HG02588 (cell line): ENCODE data around the gene ASCL1.

Experiments
- ATAC-seq: cut with Tn5 transposase; IDR thresholded peaks from one replicate; pipeline ENCODE4 v1.9.1; 2021; ENCODE audit warnings: mild to moderate bottlenecking, moderate library complexity; ENCODE audit not compliant: unreplicated experiment

ASCL1 gene

DNA sequence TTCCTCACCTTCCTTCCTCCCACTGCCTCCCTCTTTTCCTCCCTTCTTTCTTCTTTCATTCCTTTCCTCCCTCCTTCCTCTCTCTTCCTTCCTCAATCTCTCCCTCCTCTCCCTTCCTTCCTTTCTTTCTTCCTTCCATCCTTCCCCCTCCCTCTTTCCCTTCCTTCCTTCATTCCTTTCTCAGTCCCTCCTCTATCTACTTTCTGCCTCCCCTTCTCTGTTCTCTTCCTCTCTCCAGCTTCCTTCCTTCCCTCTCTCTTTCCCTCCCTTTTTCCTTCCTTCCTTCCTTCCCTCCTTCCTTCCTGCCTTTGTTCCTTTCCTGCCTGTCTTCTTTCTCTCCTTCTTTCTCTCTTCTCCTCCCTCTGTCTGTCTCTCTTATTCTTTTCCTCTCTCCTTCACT lies 16.1 kb downstream of the ASCL1 start:
- ATAC-seq = no peak

DNA sequence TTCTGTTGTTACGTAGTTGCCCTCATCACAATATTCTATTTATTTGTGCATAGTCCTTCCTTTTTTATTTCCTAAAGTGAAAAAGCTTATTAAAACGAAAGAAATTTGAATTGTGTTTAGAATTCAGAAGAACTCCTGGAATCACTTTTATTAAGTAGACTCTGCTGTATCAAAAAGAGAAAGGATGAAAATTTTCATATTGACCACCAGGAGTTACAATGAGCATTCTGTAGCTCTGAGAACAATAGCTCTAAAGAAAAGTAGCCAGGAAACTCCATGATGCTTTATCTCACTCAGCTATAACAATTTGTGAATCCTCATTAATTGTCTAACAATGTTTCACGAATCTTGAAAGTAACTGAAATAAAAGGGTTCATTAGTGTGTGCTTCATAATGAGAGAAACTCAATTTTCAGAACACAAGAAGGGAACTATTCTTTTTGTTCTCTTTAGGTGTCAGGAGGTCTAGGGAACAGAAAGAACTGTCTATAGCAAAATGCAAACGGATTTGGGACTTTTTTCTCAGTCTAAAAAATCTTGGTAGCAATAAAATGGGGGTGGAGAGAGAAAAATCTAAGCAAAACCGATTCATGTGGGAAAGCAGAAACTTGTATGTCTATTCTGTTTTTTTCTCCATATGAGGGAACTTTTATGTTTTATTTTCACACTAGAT lies 19.3 kb downstream of the ASCL1 start:
- no peak for ATAC-seq

DNA sequence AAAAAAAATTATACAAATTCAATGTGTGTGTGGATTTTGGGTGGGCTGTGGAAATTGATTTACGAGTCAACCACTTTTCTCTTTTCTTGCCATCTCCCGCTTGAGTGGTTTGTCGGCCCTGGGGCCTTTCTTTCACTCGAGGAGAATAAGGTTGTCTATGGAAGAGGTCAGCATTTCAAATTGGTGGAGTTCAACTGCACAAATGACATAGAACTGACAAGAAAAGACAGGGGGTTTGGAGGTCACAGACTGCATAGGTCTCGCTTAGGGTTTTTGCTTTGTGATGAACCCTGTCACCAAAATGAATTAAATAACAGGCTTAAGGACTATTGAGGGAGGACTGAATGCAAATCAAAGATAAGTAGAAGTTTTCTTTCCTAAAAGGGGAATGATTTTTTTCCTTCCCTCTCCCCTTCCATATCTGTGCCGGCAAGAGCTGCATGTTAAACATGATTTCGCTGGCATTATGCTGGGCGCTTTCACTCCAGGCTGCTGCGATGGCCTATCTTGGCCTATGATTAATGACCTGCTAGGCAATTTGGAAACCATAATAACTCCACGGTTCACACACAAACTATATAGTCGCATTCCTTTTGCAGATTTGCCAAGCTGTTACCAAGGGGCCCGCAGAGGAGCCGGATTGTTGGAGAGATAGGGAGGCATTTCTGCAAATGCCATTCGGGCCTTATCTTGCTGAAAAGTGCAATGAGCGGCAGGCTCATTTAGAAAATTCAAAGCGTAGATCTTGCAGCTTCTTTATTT lies 20.7 kb downstream of the ASCL1 start:
- no peak for ATAC-seq

DNA sequence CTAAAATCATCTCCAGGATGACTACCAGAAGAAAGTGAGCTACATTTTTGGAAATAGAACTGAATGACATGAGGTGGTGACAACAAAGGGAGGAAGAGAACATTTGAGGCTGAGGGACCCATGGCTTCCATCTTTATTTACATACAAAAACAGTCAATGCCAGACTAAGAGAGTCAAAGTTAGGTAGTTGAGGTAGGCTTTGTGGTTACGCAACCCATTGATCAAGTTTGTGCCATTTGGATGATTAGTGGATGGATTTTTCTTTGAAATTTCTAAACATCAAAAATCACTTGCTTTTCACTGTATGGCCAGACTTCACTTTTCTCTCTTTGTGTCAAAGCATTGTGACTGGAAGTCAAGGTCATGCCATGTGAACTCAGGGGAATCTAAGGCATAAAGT lies 22.9 kb downstream of the ASCL1 start:
- no peak for ATAC-seq

DNA sequence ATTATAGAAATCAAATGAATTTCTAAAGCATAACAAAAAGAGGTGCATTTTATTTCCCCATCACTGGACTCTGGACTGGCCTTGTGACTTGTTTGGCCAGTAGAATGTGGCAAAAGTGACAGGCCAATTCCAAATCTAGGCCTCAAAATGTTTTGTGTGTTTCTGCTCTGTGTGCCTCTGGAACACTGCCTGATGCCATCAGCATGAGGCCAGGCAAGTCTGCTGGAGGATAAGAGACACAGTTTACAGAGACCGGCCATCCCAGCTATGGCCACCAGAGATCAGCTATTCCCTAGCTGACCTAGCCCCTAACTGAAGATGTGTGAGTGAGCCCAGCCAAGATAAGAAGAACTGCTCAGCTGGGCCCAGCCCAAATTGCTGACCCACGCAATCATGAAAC lies 32.9 kb downstream of the ASCL1 start:
- no peak for ATAC-seq

DNA sequence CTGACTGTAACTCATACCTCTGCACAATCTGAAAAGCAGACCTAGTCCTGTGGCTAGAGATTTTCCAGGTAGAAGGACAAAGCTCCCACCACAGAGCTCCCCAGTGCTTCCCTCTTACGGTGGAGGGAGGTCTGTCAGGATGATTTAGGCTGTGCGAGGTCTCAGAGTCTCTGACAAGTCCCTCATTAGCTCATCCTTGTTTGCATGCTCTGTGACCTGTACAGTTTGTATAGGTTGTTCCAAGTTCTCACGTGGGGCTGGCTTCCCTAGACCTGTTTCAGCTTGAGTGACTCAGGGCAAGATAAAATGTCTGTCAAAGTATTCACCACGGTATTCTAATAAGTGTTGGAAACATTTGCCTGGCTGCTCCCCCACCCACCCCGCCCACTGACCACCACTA lies 34.8 kb downstream of the ASCL1 start:
- peak; percentile 45 for ATAC-seq

DNA sequence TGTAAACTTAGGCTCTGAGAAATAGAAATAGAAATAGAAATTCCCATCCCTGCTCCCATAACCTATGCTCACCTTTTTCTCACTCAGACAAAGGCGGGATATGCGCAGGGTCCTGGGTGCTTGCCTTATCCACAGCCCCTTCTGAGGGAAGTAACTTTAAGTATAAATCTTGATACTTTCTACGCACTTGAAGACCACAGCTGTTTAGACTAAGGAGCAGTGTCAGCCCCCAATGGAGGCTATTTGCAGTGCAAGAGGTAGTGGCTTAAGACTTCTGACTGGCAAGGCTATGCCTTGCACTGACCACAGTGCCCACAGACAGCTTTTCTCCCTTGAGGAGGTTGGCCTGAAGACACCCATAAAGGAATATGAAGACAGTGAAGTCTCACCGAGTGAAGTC lies 35.2 kb downstream of the ASCL1 start:
- ATAC-seq = peak; percentile 24

DNA sequence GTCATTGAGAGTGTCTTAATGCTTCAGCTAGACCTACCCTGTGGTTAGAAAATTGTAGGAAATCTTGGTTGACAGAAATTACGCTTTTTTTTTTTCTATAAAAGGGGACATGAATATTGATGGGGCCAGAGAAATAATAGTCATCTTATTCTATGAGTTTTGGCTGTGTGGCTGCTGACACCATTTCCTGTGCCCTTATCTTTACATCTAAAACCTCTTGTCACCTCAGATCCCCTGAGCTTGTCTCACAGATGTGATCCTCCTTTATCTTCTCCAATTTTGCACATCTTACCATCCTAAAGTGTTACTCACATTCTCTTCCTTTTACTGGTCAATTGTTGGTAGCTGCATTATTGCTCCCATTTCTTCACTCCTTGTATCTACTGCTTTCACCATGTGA lies 36.1 kb downstream of the ASCL1 start:
- no peak for ATAC-seq

DNA sequence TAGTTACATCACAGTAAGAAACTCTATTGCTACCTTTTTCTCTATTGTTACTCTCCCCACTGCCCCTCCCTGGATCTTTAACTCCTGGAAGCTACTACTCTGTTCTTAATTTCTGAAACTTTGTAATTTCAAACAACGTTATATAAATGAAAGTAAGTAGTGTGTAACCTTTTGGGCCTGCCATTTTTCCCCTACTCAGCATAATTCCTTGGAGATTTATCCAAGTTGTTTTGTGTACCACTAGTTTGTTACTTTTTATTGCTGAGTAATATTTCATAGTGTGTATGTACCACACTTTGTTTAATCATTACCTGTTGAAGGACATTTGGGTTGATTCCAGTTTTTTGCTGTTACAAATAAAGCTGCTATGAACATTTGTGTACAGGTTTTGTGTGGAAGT lies 37.9 kb downstream of the ASCL1 start:
- ATAC-seq = no peak
